Measurements from ENCODE around the gene TANC1.
A peak's percentile ranks its signal among the peaks of the same experiment; 100 is the strongest.
"Not testable (repeated sequence)": the region's sequence is repeated elsewhere in the genome, so short reads cannot be mapped to it uniquely, and the experiment has no call there.

Gene TANC1

GRCh38 chr2:159080641-159081040 lies 112.2 kb downstream of the TANC1 start:
- no peak for DNase-seq
- intact Hi-C loops (cut with DNase I), result no loop called here

- no peak for DNase-seq
- intact Hi-C loops (cut with DNase I), result no loop called here
These were observed 113.7 kb downstream of the TANC1 start for GRCh38 chr2:159082119-159082518.

- intact Hi-C loops (cut with DNase I), result no loop called here
- DNase-seq, result no peak
These were observed 116.2 kb downstream of the TANC1 start for GRCh38 chr2:159084384-159085370.

GRCh38 chr2:159086342-159086741 lies 117.9 kb downstream of the TANC1 start:
- DNase-seq, result peak in 4 of 10 donors; percentile 22 to 85 (median 58)
- intact Hi-C loops (cut with DNase I), result no loop called here

- DNase-seq, result no peak
- intact Hi-C loops (cut with DNase I), result no loop called here
These were observed 118.4 kb downstream of the TANC1 start for GRCh38 chr2:159086826-159087225.

- no peak for DNase-seq
- intact Hi-C loops (cut with DNase I), result no loop called here
These were observed 120.5 kb downstream of the TANC1 start for GRCh38 chr2:159088906-159089305.

- peak in 2 of 10 donors; percentile 37 to 83 for DNase-seq
These were observed 121.1 kb downstream of the TANC1 start for GRCh38 chr2:159089543-159089942.

GRCh38 chr2:159090514-159091201 lies 122.2 kb downstream of the TANC1 start:
- intact Hi-C loops (cut with DNase I), result no loop called here
- DNase-seq, result no peak

More at GRCh38 chr2:159089543-159089942, 121.1 kb downstream of the TANC1 start:
- intact Hi-C loops (cut with DNase I), result no loop called here

- DNase-seq, result no peak
- intact Hi-C loops (cut with DNase I), result no loop called here
These were observed 122.9 kb downstream of the TANC1 start for GRCh38 chr2:159091381-159091780.

- intact Hi-C loops (cut with DNase I), result no loop called here
- no peak for DNase-seq
These were observed 123.5 kb downstream of the TANC1 start for GRCh38 chr2:159091976-159092375.

- intact Hi-C loops (cut with DNase I), result no loop called here
- DNase-seq, result no peak
These were observed 125.1 kb downstream of the TANC1 start for GRCh38 chr2:159093497-159093896.

GRCh38 chr2:159094173-159094737 lies 125.8 kb downstream of the TANC1 start:
- intact Hi-C loops (cut with DNase I), result no loop called here
- peak in 1 of 10 donors; percentile 86 for DNase-seq

GRCh38 chr2:159095813-159096212 lies 127.4 kb downstream of the TANC1 start:
- no peak for DNase-seq
- intact Hi-C loops (cut with DNase I), result no loop called here

- DNase-seq; intact Hi-C loops (cut with DNase I): not testable (repeated sequence)
These were observed 127.9 kb downstream of the TANC1 start for GRCh38 chr2:159096302-159096855.

- intact Hi-C loops (cut with DNase I), result no loop called here
- DNase-seq, result no peak
These were observed 128.5 kb downstream of the TANC1 start for GRCh38 chr2:159096901-159097300.

GRCh38 chr2:159098361-159098760 lies 129.9 kb downstream of the TANC1 start:
- DNase-seq, result no peak
- intact Hi-C loops (cut with DNase I), result no loop called here

GRCh38 chr2:159098921-159099411 lies 130.5 kb downstream of the TANC1 start:
- intact Hi-C loops (cut with DNase I), result no loop called here
- DNase-seq, result no peak

GRCh38 chr2:159101755-159102489 lies 133.5 kb downstream of the TANC1 start:
- peak in 2 of 10 donors; percentile 19 to 84 for DNase-seq
- intact Hi-C loops (cut with DNase I), result no loop called here

GRCh38 chr2:159103411-159103810 lies 135.0 kb downstream of the TANC1 start:
- no peak for DNase-seq
- intact Hi-C loops (cut with DNase I), result no loop called here

GRCh38 chr2:159106109-159106508 lies 137.7 kb downstream of the TANC1 start:
- intact Hi-C loops (cut with DNase I), result no loop called here
- no peak for DNase-seq
